Activated T-helper 2 cell treated with anti-CD3 and anti-CD28 coated beads, Interferon-gamma antibody, Interleukin-2, Interleukin-4, amounts not matched to agents 10 μg/mL and 5 μg/mL and 100 μg/mL, durations not matched to agents 14 hours and 24 hours and 36 hours (primary cell): ENCODE results near the gene TRPC4AP. TPM values are rescaled to one million over a fixed set of nuclear protein-coding genes. Genes with fewer than 3 reads are reported as not detected.

Source experiments
- DNase-seq: peaks from one replicate; pipeline ENCODE4 v3.0.0; 2021; ENCODE audit warnings: low spot score
- H3K27ac Mint-ChIP-seq: one replicate; pipeline ENCODE4 v1.8.0; 2021; ENCODE audit warnings: mixed read lengths
- H3K27me3 Mint-ChIP-seq: one replicate; pipeline ENCODE4 v1.8.0; 2021; ENCODE audit warnings: low read depth, mixed read lengths
- H3K36me3 Mint-ChIP-seq: one replicate; pipeline ENCODE4 v1.8.0; 2021; ENCODE audit warnings: low read depth, mixed read lengths
- H3K4me1 Mint-ChIP-seq: one replicate; pipeline ENCODE4 v1.8.0; 2021; ENCODE audit warnings: low read depth, mixed read lengths
- H3K4me3 Mint-ChIP-seq: one replicate; pipeline ENCODE4 v1.8.0; 2021; ENCODE audit warnings: low read depth, mild to moderate bottlenecking, moderate library complexity, mixed read lengths
- H3K9me3 Mint-ChIP-seq: one replicate; pipeline ENCODE4 v1.8.0; 2021; ENCODE audit warnings: mixed read lengths
- intact Hi-C: fragments of 100-400 bp; cut with micrococcal nuclease; formaldehyde crosslinking; loops from one replicate; pipeline ENCODE4 v1.15.1; 2023
- total RNA-seq: library from RNA; stranded (reverse); gene quantifications from 2 replicates; pipeline ENCODE4 v1.2.3, GENCODE V29; 2022

Gene TRPC4AP
- total RNA-seq, 1 donor from 2014 or later: 52.4 TPM

DNA sequence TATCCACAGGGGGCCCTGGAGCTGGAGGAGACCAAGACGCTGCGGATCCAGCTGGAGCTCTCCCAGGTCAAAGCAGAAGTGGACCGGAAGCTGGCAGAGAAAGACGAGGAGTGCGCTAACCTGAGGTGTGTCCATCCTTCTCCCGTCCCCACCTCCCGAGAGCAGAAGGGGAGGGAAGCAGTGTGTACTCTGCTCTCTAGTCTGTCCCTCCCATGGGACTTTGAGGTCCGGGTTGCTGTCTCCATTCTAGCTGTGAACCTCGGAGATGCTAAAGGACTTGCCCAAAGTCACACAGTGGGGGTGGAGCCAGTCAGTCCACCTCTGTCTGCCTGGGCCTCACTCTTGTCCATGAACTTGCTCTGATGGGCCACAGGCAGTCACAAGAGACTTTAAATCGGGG lies 92.8 kb downstream of the TRPC4AP start:
- no peak overlapping the region for H3K27ac Mint-ChIP-seq
- no peak overlapping the region for H3K4me3 Mint-ChIP-seq
- DNase-seq: no peak
- no peaks in the 10 kb centered on the region for H3K9me3 Mint-ChIP-seq
- no peaks in the 10 kb centered on the region for H3K27me3 Mint-ChIP-seq
- intact Hi-C loops: no loop called here
- H3K36me3 Mint-ChIP-seq: peaks cover 46% of the 10 kb centered on the region
- H3K4me1 Mint-ChIP-seq: no peaks in the 10 kb centered on the region

DNA sequence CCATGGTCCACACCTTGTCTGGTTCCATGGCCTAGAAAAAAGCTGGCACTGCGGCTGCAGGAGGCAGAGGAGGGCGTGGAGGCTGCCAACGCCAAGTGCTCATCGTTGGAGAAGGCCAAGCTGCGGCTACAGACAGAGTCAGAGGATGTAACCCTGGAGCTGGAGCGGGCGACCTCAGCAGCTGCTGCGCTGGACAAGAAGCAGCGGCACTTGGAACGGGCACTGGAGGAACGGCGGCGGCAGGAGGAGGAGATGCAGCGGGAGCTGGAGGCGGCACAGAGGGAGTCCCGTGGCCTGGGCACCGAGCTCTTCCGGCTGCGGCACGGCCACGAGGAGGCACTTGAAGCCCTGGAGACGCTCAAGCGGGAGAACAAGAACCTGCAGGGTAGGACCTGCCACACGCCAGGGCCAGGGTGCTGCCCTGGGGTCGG lies 93.6 kb downstream of the TRPC4AP start:
- Mint-ChIP-seq H3K4me1 (no peaks in the 10 kb centered on the region), H3K27ac (no peak overlapping the region), H3K27me3 (no peaks in the 10 kb centered on the region), H3K36me3 (peaks cover 40% of the 10 kb centered on the region), H3K4me3 (no peak overlapping the region), H3K9me3 (no peaks in the 10 kb centered on the region)
- intact Hi-C loops: no loop called here
- no peak for DNase-seq

DNA sequence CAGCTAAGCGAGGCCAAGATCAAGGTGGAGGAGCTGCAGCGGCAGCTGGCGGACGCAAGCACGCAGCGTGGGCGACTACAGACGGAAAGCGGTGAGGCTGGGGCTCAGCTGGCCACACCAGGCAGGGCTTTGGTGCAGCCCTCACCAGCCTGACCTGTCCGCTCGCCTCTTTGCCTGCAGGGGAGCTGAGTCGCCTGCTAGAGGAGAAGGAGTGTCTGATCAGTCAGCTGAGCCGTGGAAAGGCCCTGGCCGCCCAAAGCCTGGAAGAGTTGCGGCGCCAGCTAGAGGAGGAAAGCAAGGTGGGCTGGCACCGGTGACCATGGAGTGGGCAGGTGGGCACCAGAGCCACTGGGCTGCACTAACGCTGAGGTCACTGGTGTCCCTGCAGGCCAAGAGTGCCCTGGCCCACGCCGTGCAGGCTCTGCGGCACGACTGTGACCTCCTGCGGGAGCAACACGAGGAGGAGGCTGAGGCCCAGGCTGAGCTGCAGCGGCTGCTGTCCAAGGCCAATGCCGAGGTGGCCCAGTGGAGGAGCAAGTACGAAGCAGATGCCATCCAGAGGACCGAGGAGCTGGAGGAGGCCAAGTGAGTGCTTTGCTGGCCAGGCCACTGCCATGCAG lies 94.2 kb downstream of the TRPC4AP start:
- Mint-ChIP-seq H3K4me3 (no peak overlapping the region), H3K27ac (no peak overlapping the region), H3K4me1 (no peaks in the 10 kb centered on the region), H3K36me3 (peaks cover 37% of the 10 kb centered on the region), H3K9me3 (no peaks in the 10 kb centered on the region), H3K27me3 (no peaks in the 10 kb centered on the region)
- intact Hi-C loops: no loop called here
- DNase-seq: no peak

DNA sequence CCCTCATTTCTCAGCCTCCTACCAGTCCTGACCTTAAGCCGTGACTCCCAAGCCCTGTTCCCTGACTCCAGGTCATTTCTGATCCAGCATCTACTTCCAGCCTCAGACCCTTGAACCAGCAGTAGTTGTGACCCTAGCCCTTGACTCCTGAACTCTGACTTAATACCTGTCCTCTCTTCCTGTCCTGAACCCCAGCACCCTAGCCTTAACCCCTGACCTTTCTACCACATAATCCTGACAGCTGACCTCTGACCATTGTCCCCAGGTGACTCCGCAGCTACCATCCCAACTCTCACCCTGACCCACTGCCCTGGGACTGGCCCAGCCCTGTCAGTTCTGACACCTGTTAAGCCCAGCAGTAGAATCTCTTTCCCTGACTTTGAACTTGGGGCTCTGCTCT lies 94.8 kb downstream of the TRPC4AP start:
- no peak overlapping the region for H3K27ac Mint-ChIP-seq
- no peak for DNase-seq
- H3K4me1 Mint-ChIP-seq: no peaks in the 10 kb centered on the region
- H3K4me3 Mint-ChIP-seq: no peak overlapping the region
- H3K9me3 Mint-ChIP-seq: no peaks in the 10 kb centered on the region
- no peaks in the 10 kb centered on the region for H3K27me3 Mint-ChIP-seq
- intact Hi-C loops: no loop called here
- H3K36me3 Mint-ChIP-seq: peaks cover 37% of the 10 kb centered on the region

DNA sequence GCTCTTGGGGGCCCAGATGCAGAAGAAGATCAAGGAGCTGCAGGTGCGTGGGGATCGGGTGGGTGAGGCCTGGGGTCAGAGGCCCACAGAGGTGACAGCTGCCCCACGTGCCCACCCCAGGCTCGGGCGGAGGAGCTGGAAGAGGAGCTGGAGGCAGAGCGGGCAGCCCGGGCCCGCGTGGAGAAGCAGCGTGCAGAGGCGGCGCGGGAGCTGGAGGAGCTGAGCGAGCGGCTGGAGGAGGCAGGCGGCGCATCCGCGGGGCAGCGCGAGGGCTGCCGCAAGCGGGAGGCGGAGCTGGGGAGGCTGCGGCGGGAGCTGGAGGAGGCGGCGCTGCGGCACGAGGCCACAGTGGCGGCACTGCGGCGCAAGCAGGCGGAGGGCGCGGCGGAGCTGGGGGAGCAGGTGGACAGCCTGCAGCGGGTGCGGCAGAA lies 95.5 kb downstream of the TRPC4AP start:
- intact Hi-C loops: no loop called here
- Mint-ChIP-seq H3K27me3 (no peaks in the 10 kb centered on the region), H3K4me1 (no peaks in the 10 kb centered on the region), H3K9me3 (no peaks in the 10 kb centered on the region), H3K36me3 (peaks cover 37% of the 10 kb centered on the region), H3K4me3 (no peak overlapping the region), H3K27ac (no peak overlapping the region)
- DNase-seq: no peak

DNA sequence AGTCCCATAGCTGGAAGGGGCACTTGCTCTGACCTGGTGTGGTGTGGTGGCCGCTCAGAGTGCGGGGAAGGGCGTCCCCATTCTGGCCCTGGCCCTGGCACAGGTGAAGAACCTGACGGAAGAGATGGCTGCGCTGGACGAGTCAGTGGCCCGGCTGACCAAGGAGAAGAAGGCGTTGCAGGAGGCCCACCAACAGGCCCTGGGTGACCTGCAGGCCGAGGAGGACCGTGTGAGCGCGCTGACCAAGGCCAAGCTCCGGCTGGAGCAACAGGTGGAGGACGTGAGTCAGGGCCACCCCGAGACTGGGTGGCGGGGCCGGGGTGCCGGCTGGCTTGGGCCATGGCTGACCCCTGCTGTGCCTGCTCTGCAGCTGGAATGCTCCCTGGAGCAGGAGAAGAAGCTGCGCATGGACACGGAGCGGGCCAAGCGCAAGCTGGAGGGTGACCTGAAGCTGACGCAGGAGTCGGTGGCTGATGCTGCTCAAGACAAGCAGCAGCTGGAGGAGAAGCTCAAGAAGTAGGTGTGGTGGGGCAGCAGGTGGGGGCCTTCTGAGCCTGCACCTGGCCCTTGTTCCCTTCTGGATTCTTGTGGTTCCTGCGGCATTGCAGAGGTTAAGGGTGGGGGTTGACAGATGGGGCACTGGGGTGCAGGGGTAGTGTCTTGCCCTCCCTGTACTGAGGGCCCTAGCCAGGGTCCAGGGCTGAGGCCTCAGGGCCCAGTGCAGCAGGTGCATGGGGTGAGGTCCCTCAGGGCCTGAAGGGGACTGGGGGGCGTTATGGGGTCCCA lies 96.2 kb downstream of the TRPC4AP start:
- DNase-seq: no peak
- intact Hi-C loops: no loop called here
- Mint-ChIP-seq H3K27ac (no peak overlapping the region), H3K27me3 (no peaks in the 10 kb centered on the region), H3K4me1 (no peaks in the 10 kb centered on the region), H3K9me3 (no peaks in the 10 kb centered on the region), H3K4me3 (no peak overlapping the region), H3K36me3 (peaks cover 34% of the 10 kb centered on the region)

DNA sequence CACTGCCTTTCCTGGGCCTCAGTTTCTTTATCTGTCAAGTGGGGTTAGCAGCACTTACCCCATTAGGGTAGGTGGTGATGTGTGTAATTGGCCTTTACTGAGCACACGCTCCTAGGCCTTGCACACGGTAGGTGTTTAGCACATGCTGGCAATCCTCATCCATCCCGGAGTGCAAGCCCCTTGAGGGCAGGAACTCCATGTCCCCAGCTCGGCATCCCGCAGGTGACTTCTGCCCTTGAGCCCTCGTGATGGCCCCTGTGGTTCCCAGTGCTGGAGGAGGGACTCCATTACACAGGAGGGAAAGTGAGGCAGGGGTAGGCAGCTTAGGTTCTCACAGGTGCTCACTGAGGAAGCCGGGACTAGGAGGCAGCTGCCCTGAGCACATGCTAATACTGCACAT lies 96.9 kb downstream of the TRPC4AP start:
- no peak for DNase-seq
- no peaks in the 10 kb centered on the region for H3K4me1 Mint-ChIP-seq

DNA sequence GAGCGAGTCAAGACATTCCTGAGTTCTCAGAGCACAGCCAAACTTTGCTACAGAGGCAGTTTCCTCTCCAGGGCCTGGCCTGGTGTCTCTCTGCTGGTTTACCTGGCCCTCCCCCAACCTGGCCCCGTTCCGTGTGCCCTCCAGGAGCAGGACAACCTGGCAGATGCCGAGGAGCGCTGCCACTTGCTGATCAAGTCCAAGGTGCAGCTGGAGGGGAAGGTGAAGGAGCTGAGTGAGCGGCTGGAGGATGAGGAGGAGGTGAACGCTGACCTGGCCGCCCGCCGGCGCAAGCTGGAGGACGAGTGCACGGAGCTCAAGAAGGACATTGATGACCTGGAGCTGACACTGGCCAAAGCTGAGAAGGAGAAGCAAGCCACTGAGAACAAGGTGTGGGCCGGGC lies 97.4 kb downstream of the TRPC4AP start:
- DNase-seq: no peak
- H3K4me3 Mint-ChIP-seq: no peak overlapping the region
- intact Hi-C loops: no loop called here
- no peak overlapping the region for H3K27ac Mint-ChIP-seq
- H3K9me3 Mint-ChIP-seq: no peaks in the 10 kb centered on the region
- H3K27me3 Mint-ChIP-seq: no peaks in the 10 kb centered on the region
- peaks cover 28% of the 10 kb centered on the region for H3K36me3 Mint-ChIP-seq
- no peaks in the 10 kb centered on the region for H3K4me1 Mint-ChIP-seq

More for the DNA sequence above, 96.9 kb downstream of the TRPC4AP start:
- Mint-ChIP-seq H3K9me3 (no peaks in the 10 kb centered on the region), H3K27ac (no peak overlapping the region), H3K27me3 (no peaks in the 10 kb centered on the region), H3K4me3 (no peak overlapping the region), H3K36me3 (peaks cover 29% of the 10 kb centered on the region)
- intact Hi-C loops: no loop called here

DNA sequence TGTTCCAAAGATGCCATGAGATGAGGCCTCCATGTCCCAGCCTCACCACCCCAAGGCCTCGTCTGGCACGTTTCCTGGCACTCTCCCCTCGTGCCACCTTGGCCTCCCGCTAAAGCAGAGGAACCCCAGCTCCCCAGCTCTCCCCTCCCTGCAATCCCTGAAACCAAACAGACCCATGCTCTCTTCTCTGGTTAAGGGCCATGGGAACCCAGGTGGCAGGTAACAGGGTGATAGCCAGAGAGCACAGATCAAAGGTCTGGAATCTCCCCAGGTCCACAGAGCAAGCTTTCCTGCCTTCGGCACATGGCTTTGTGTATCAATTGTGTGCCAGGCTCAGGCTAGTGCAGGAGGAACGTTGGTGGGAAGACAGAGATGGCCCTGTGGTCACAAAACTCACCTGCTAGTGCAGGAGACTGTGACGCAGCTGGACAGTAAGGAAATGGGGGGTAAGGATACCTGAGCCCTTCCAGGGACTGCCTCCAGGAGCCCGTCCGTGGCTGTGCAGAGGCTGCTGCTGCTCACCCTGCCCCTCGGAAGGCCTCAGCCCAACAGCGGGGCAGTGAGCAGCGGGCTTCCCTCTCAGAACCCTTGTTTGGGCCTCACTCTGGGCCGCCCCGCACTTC lies 98.0 kb downstream of the TRPC4AP start:
- intact Hi-C loops: no loop called here

DNA sequence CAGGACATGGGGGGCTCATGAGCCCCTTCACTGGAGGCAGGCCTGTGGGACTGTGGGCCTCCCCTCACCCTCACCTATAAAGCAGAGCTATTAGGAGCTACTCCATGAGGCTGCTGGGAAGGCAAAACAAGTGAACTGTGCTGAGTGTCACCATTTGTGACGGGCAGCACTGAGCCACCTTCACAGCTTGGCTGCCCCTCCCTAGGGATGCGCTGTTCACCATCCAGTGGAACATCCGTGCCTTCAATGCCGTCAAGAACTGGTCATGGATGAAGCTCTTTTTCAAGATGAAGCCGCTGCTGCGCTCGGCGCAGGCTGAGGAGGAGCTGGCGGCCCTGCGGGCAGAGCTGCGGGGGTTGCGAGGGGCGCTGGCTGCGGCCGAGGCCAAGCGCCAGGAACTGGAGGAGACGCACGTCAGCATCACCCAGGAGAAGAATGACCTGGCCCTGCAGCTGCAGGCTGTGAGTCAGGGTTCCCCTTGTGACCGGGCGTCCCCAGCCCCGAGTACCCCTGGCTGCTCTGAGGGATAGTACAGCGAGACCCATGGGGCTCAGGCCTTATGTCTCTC lies 98.6 kb downstream of the TRPC4AP start:
- no peaks in the 10 kb centered on the region for H3K9me3 Mint-ChIP-seq
- H3K27ac Mint-ChIP-seq: no peak overlapping the region
- H3K4me3 Mint-ChIP-seq: no peak overlapping the region
- H3K27me3 Mint-ChIP-seq: no peaks in the 10 kb centered on the region
- intact Hi-C loops: no loop called here
- DNase-seq: no peak
- peaks cover 19% of the 10 kb centered on the region for H3K36me3 Mint-ChIP-seq
- no peaks in the 10 kb centered on the region for H3K4me1 Mint-ChIP-seq

More for the DNA sequence above, 98.0 kb downstream of the TRPC4AP start:
- no peak for DNase-seq
- H3K9me3 Mint-ChIP-seq: no peaks in the 10 kb centered on the region
- H3K27me3 Mint-ChIP-seq: no peaks in the 10 kb centered on the region
- no peak overlapping the region for H3K27ac Mint-ChIP-seq
- H3K4me3 Mint-ChIP-seq: no peak overlapping the region
- H3K36me3 Mint-ChIP-seq: peaks cover 23% of the 10 kb centered on the region
- H3K4me1 Mint-ChIP-seq: no peaks in the 10 kb centered on the region

DNA sequence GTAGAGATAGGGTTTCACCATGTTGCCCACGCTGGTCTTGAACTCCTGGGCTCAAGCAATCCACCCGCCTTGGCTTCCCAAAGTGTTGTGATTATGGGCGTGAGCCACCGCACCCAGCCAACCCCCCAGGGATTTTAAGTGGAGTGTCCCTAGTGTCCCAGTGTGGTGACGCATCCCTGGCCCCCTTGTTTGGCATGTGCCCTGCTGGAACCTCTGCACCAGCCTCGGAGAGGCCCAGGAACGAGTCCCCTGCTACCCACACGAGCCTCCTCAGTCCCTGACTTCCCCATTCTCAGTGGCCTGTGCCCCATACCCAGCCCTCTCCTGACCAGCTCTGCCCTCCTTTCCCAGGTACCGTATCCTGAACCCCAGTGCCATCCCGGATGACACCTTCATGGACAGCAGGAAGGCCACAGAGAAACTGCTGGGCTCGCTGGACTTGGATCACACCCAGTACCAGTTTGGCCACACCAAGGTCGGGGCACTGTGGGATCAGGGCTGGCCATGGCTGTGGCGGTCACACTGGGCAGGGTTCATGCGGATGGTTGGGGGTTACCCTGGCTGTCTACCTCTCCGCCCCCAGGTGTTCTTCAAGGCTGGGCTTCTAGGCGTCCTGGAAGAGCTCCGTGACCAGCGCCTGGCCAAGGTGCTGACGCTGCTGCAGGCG lies 99.7 kb downstream of the TRPC4AP start:
- no peak overlapping the region for H3K4me3 Mint-ChIP-seq

DNA sequence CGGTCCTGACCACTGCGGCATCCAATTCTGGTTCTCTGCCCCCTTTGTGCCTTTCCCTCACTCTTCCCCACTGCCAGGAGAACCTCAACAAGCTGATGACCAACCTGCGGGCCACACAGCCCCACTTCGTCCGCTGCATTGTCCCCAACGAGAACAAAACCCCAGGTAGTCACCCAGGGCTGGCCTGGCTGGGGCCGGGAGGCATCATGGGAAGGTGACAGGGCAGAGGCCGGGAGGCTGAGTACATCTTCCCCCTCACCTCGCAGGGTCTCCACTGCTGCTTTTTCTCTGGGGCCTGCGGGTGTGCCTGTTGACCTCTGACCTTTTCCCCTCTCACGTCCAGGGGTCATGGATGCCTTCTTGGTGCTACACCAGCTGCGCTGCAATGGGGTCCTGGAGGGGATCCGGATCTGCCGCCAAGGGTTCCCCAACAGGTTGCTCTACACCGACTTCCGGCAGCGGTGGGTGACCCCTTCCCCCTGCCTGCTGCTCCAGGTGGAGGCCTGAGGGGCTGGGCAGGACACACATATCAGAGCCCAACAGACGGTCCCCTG lies 101.9 kb downstream of the TRPC4AP start:
- Mint-ChIP-seq H3K9me3 (no peaks in the 10 kb centered on the region), H3K4me3 (no peak overlapping the region), H3K4me1 (no peaks in the 10 kb centered on the region), H3K27me3 (no peaks in the 10 kb centered on the region), H3K36me3 (no peaks in the 10 kb centered on the region), H3K27ac (no peak overlapping the region)
- DNase-seq: no peak
- intact Hi-C loops: no loop called here

More for the DNA sequence above, 99.7 kb downstream of the TRPC4AP start:
- DNase-seq: no peak
- Mint-ChIP-seq H3K27me3 (no peaks in the 10 kb centered on the region), H3K27ac (no peak overlapping the region), H3K9me3 (no peaks in the 10 kb centered on the region), H3K4me1 (no peaks in the 10 kb centered on the region), H3K36me3 (peaks cover 9% of the 10 kb centered on the region)
- intact Hi-C loops: no loop called here
